NCI-H446 treated with DMSO at 0.1 percent for 48 hours (cell line): ENCODE data around the gene LRRC4C.
"Not testable (repeated sequence)": the region's sequence is repeated elsewhere in the genome, so short reads cannot be mapped to it uniquely, and the experiment has no call there.

ENCODE experiments used
- DNase-seq: peaks from one replicate; lab custom pipeline; 2025; lab: John Stamatoyannopoulos, UW

Gene LRRC4C

GRCh38 chr11:40230821-40231220 is 1228.6 kb downstream of the LRRC4C start:
- no peak for DNase-seq

- DNase-seq = no peak
These were observed 1230.8 kb downstream of the LRRC4C start for GRCh38 chr11:40228662-40229061.

- no peak for DNase-seq
These were observed 1231.7 kb downstream of the LRRC4C start for GRCh38 chr11:40227730-40228129.

- no peak for DNase-seq
These were observed 1232.8 kb downstream of the LRRC4C start for GRCh38 chr11:40226654-40227053.

- no peak for DNase-seq
These were observed 1235.7 kb downstream of the LRRC4C start for GRCh38 chr11:40223596-40224330.

- DNase-seq = no peak
These were observed 1240.1 kb downstream of the LRRC4C start for GRCh38 chr11:40219401-40219800.

GRCh38 chr11:40215556-40215955 is 1243.9 kb downstream of the LRRC4C start:
- DNase-seq = no peak

GRCh38 chr11:40207416-40207815 is 1252.0 kb downstream of the LRRC4C start:
- DNase-seq = no peak

- no peak for DNase-seq
These were observed 1255.2 kb downstream of the LRRC4C start for GRCh38 chr11:40204228-40204627.

GRCh38 chr11:40203606-40204005 is 1255.8 kb downstream of the LRRC4C start:
- no peak for DNase-seq

- no peak for DNase-seq
These were observed 1256.7 kb downstream of the LRRC4C start for GRCh38 chr11:40202589-40203270.

GRCh38 chr11:40192590-40192989 is 1266.9 kb downstream of the LRRC4C start:
- not testable (repeated sequence) for DNase-seq

GRCh38 chr11:40190294-40190693 is 1269.2 kb downstream of the LRRC4C start:
- no peak for DNase-seq

- no peak for DNase-seq
These were observed 1270.6 kb downstream of the LRRC4C start for GRCh38 chr11:40188848-40189247.

GRCh38 chr11:40187295-40187694 is 1272.2 kb downstream of the LRRC4C start:
- DNase-seq = no peak

GRCh38 chr11:40186437-40187263 is 1272.8 kb downstream of the LRRC4C start:
- no peak for DNase-seq

- DNase-seq = no peak
These were observed 1273.7 kb downstream of the LRRC4C start for GRCh38 chr11:40185793-40186192.

GRCh38 chr11:40183073-40184064 is 1276.1 kb downstream of the LRRC4C start:
- DNase-seq = no peak

GRCh38 chr11:40179541-40179940 is 1279.9 kb downstream of the LRRC4C start:
- no peak for DNase-seq

- DNase-seq = no peak
These were observed 1281.0 kb downstream of the LRRC4C start for GRCh38 chr11:40178470-40178869.

- DNase-seq = no peak
These were observed 1283.5 kb downstream of the LRRC4C start for GRCh38 chr11:40175980-40176379.
